Measurements from ENCODE around the gene AFF3.
A peak's percentile ranks its signal among the peaks of the same experiment; 100 is the strongest.

The AFF3 gene

GRCh38 chr2:99507937-99508818, 634.2 kb downstream of the AFF3 start:
- peak; percentile 98 for DNase-seq

- peak; percentile 4 for DNase-seq
These were observed 637.4 kb downstream of the AFF3 start for GRCh38 chr2:99504844-99505584.

- peak; percentile 15 for DNase-seq
These were observed 638.6 kb downstream of the AFF3 start for GRCh38 chr2:99503662-99504416.

GRCh38 chr2:99496021-99496420, 646.4 kb downstream of the AFF3 start:
- no peak for DNase-seq
